NOMO-1 treated with DMSO at 0.1 percent for 48 hours (cell line): ENCODE measurements around the gene TBC1D4.
"Not testable (repeated sequence)": the region's sequence is repeated elsewhere in the genome, so short reads cannot be mapped to it uniquely, and the experiment has no call there.

Experiments
- DNase-seq: peaks from one replicate; lab custom pipeline; 2025; ENCODE audit not compliant: unreplicated experiment; lab: John Stamatoyannopoulos, UW

The TBC1D4 gene

GRCh38 chr13:75329097-75329496 is 152.9 kb downstream of the TBC1D4 start:
- DNase-seq = no peak

DNA sequence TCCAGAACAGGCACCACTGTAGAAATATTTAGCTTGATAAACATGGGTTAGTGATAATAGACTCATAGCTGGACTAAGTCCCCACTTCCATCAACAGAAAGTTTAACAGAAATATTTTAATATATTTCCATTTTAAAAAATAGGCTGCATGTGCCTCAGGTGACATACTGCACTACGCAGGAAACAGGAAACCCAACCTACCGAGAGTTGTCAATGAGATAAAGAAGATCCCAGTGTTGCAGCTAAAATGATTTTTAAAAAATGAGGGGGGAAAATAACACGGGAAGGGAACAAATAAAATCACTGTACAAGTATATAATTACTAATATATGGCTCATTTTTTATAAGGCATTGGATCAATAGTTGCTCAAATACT is 154.8 kb downstream of the TBC1D4 start:
- DNase-seq = no peak

DNA sequence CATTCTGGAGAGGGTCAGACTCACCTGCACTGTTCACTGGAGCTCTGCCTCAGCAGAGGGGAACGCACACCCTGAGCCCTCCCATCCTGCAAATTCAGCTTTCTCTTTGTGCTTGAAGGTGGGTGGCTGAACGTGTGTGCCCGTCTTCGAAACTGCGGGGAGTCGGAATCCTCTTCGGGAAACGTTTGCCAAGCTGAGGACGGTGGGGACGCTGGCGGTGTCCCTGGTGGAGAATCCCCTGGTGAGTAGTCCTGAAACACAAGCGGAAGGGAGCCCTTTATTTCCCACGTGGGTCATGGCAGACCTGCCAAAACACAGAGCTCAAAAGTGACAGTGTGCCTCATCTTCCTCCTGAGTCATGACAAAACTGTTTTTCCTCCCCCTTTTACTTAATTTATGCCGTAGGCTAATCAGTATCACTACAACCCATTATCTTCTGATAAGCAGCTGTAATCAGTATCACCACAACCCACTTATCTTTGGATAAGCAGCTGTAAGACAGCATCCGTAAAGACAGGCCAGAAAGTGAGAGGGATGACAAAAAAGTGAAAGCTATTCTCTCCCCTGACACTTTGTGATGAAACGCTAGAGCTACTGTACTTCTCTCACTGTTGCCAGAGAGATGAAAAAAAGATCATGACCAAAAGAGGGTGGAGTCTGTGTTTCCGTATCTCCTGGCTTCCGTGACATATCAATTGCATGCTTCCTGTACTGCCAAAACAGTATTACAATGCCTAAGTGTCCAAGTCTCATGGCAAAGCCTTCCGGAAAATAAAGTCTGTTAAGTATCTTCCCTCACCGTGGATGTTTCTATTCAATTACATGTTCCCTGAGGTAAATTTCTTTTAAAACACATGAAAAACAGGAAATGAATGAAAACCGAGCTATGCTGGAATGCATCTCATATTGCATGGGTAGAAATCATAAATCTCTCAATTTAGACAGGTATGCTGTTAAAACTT is 155.5 kb downstream of the TBC1D4 start:
- peak; percentile 66 for DNase-seq

DNA sequence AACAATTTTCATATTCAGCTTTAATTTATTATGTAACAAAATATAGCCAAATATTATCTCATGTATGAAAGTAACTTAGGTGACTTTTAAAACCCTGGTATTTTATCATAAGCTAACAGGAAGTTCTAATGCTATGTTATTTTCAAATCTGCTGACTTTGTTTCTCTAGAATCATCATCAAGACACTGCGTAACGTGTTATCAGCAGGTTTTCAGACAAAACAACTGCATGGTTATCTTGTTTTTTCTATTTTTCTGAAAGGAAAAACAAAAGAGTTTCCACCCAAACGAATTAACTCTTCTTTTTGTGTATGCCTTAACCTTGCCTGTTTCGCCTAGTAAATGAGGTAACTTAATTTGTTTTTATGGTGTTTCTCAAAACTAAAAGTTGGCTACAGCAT is 156.3 kb downstream of the TBC1D4 start:
- DNase-seq = no peak

- DNase-seq = no peak
These were observed 157.5 kb downstream of the TBC1D4 start for GRCh38 chr13:75324413-75324940.

GRCh38 chr13:75321084-75321483 is 160.9 kb downstream of the TBC1D4 start:
- DNase-seq = no peak

DNA sequence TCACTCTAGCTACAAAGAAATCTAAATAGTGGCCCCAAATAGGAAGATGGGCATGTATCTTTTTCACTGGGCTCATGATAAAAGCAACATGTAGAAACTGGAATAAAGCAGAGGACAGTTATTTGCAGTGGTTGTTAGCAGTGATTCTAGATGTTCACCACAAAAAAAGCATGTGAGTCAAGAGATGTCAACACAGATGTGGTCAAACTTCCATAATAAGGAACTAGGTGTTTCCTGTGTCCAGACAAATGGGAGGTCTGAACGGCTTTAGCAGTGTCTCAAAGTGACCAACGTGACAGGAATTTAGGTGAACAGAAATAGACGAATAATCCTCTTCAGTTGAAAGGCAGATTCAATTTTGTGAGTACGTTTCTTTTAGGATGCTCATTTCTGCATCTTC is 162.7 kb downstream of the TBC1D4 start:
- no peak for DNase-seq

DNA sequence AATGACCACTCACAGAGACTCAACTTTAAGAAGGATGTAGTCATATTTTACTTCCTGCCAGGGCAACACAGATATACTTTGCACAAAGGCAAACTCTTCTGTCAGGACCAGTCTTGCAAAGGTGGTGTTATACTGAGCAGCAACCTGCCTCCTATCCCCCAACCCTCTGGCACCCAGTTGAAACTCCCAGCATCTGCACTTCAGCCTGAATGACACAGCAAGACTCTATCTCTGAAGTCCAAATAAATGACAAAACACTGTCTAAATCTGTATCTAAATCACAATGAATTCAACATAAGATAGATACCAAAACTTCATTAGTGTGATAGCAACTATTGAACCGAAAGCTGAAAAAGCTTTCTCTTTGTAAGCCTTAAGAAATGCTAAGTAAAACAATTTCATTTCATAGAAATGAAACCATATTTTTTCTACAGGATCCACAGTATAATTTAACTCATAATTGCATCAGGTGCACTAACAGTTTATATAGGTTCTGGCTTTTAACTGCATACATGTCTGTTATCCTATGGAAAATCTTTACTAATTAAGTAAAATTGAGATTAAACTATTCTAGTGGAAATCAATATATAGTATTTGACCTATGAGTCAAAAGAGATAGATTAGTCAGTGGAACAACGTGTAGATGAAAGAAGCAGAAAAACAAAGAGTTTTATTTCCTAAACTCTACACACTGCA is 163.7 kb downstream of the TBC1D4 start:
- no peak for DNase-seq

DNA sequence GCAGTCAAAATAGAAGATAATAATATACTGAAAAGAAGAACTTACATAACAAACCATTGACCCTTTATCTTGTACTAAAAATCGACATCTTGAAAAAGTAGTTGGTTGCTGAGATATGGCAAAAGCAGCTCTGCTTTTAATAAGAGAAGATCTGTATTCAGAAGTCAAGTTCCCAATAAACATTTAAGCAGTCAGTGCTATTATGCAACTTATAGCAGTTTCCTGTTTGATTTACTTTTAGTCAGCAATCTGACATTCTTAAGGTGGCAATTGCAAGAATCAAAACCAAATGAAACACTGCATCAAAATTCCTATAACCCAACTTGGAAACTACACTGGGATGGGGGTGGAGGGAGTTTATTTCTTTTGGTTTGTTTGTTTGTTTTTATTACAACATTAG is 165.5 kb downstream of the TBC1D4 start:
- DNase-seq = peak; percentile 2

DNA sequence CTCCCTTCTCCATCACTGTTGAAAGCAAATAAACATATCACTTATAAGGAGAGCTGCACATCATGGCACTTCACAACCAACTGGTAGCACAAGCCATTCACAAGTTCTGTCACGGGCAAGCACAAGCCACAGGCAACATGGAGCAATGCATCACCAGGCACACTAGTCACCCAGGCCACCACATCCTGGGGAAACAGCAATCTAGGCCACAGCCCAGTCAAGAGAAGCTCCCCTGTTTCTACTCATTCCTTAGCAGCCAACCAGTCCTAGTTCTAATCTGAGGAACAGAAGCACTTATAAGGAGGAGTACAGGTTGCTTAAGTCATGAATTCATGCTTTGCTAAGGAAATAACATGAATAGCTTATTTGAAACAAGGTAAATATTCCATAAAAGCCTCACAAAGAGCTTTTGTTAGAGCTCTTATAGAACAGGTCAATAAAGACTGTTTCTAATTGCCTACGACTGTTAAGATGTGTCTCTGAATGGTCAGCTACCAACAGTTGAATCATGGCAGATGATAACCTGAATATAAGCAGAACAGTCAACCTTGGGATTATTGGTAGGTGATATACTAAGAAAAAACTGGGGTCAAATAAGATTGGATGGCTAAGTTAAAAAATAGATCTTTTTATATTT is 169.0 kb downstream of the TBC1D4 start:
- no peak for DNase-seq

GRCh38 chr13:75309981-75310580 is 171.9 kb downstream of the TBC1D4 start:
- peak; percentile 56 for DNase-seq

DNA sequence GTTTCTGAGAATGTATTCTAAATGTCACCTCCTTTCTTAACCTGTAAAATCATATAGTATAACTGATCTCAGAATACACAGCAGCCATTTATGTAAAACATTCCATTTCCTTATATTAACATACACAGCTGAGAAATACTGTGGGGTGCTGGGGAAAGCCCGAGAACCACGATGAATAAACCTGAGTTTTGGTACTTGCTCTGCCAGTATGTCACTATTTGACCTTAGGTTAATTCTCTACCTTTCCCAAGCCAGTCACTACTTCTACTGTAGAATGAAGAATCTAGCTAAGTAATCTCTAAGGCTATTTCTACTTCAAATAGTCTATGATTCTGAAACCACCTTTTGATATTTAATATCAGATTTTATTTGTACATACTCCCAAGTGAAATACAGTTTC is 173.7 kb downstream of the TBC1D4 start:
- no peak for DNase-seq

- no peak for DNase-seq
These were observed 174.5 kb downstream of the TBC1D4 start for GRCh38 chr13:75307370-75307949.

GRCh38 chr13:75306967-75307366 is 175.0 kb downstream of the TBC1D4 start:
- not testable (repeated sequence) for DNase-seq

DNA sequence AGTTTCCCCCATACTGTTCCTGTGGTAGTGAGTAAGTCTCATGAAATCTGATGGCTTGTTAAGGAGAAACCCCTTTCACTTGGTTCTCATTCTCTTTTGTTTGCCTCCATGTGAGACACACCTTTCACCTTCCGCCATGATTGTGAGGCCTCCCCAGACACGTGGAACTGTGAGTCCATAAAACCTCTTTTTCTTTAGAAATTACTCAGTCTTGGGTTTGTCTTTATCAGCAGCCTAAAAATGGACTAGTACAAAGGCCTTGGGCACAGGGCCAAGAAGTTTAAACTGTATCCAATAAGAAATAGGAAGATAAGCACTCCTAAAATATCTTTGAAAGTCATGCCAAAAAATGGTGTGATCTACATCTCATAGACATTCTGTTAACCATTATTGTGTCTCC is 176.9 kb downstream of the TBC1D4 start:
- DNase-seq = no peak

DNA sequence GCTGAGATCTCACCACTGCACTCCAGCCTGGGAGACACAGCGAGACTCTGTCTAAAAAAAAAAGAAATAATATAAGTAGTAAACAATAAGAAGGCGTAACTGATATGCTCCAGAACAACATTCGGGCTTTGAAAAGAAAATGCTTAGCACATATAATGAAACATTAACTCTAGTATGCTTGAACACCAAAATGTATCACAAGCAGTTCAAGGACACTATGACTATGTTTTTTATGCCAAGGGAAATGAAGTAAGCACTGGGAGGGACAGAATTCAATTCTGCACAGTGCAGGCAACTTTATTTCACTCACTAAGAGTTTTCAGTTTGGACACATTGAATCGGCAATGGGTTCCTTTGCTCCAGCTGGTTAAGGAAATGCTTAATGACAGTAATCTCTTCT is 178.7 kb downstream of the TBC1D4 start:
- no peak for DNase-seq

GRCh38 chr13:75302071-75302698 is 179.8 kb downstream of the TBC1D4 start:
- no peak for DNase-seq

GRCh38 chr13:75299913-75300862 is 181.8 kb downstream of the TBC1D4 start:
- DNase-seq = no peak

DNA sequence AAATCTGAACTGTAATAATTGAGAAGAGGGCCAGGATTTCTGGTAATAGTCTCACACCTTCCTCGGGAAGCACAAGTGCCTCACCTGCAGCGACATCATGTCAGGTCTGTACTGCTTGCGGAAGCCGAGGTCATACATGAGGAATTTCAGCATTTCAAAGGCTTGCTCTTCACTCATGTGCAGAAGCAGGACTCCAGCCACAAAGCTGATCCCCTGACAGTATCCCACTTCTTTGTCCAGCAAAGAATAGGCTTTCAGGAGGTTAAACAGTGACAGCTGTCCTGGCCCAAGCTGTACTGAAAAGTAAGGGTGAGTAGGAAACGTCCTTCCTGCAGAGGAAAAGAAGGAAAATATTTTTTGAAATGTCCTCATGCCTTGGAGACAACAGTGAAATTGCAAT is 182.7 kb downstream of the TBC1D4 start:
- no peak for DNase-seq
